A549 (cell line): ENCODE measurements around the gene CLASP1.

Experiments
- CBX8 ChIP-seq: fragments of 200-600 bp; sonication (generic); IDR thresholded peaks from 2 replicates; pipeline ENCODE4 v1.6.1; 2016
- CHD2 ChIP-seq: fragments of 150-350 bp; IDR thresholded peaks from 2 replicates; pipeline ENCODE4 v1.6.1; 2014; ENCODE audit warnings: low read length; ENCODE audit not compliant: partially characterized antibody
- CTCF ChIP-seq: fragments of >200 bp; sonication (Bioruptor Twin); formaldehyde crosslinking; IDR thresholded peaks from 3 replicates; pipeline ENCODE4 v1.5.1; 2016
- EHF ChIP-seq: fragments of 250-450 bp; sonication (Bioruptor Pico); IDR thresholded peaks from 2 replicates; pipeline ENCODE4 v1.5.0; 2020; ENCODE audit warnings: mild to moderate bottlenecking
- EP300 ChIP-seq, 2 experiments: fragments of >200 bp; sonication (Bioruptor Twin); formaldehyde crosslinking; IDR thresholded peaks; 2 replicates in 1 of 2; 3 replicates in 1 of 2; pipeline ENCODE4 v1.6.1; 2016 to 2017
- ESRRA ChIP-seq: fragments of 150-350 bp; IDR thresholded peaks from 2 replicates; pipeline ENCODE4 v1.6.1; 2014; ENCODE audit warnings: mild to moderate bottlenecking, low read length, borderline replicate concordance
- HEYL ChIP-seq: fragments of 250-450 bp; sonication (Bioruptor Pico); IDR thresholded peaks from 2 replicates; pipeline ENCODE4 v1.8.0; 2021; ENCODE audit warnings: mild to moderate bottlenecking, moderate library complexity
- MAZ ChIP-seq: fragments of 150-350 bp; IDR thresholded peaks from 2 replicates; pipeline ENCODE4 v1.6.1; 2014; ENCODE audit warnings: antibody characterized with exemption, low read depth, low read length, borderline replicate concordance
- PHF8 ChIP-seq: fragments of 200-600 bp; sonication (generic); IDR thresholded peaks from 2 replicates; pipeline ENCODE4 v1.6.1; 2016; ENCODE audit warnings: low read depth, mild to moderate bottlenecking, antibody characterized with exemption, moderate library complexity, borderline replicate concordance
- POLR2A ChIP-seq: IDR thresholded peaks from 2 replicates; pipeline ENCODE4 v1.6.1; 2012; ENCODE audit warnings: mild to moderate bottlenecking, low read length
- RAD21 ChIP-seq, 2 experiments: fragments of >200 bp in 1 of 2; sonication (Bioruptor Twin) in 1 of 2; formaldehyde crosslinking in 1 of 2; IDR thresholded peaks in 1 of 2; conservative IDR thresholded peaks in 1 of 2; 2 replicates in 1 of 2; 3 replicates in 1 of 2; pipeline ENCODE4 v1.6.1; 2012 to 2018; ENCODE audit warnings: inconsistent platforms in 1 of 2
- RCOR1 ChIP-seq: fragments of 150-350 bp; IDR thresholded peaks from 2 replicates; pipeline ENCODE4 v1.6.1; 2014; ENCODE audit warnings: antibody characterized with exemption, low read length, low read depth
- RFX5 ChIP-seq: fragments of 450-650 bp; IDR thresholded peaks from 2 replicates; pipeline ENCODE4 v1.7.1; 2014; ENCODE audit warnings: antibody characterized with exemption, mild to moderate bottlenecking, moderate library complexity
- USF2 ChIP-seq: fragments of 450-650 bp; IDR thresholded peaks from 2 replicates; pipeline ENCODE4 v1.6.1; 2014; ENCODE audit warnings: antibody characterized with exemption

GRCh38 chr2:121541495-121541894, 107.8 kb downstream of the CLASP1 start:
- TF ChIP-seq RCOR1 (no peak), EP300 (IDR thresholded peaks at IDR 0.05) (no peak), POLR2A (no peak), PHF8 (no peak), RFX5 (no peak), HEYL (CRISPR knock-in tag) (no peak), CTCF (no peak), ESRRA (no peak), CHD2 (no peak), USF2 (no peak), MAZ (no peak), CBX8 (no peak), RAD21 (conservative IDR thresholded peaks at IDR 0.05 in 1 of 2, IDR thresholded peaks at IDR 0.05 in 1 of 2) (no peak), EHF (CRISPR knock-in tag) (no peak)
